GM19035 (cell line): ENCODE data around the gene ZFYVE28.
"Not testable (repeated sequence)": the region's sequence is repeated elsewhere in the genome, so short reads cannot be mapped to it uniquely, and the experiment has no call there.

Experiments
- ATAC-seq: cut with Tn5 transposase; IDR thresholded peaks from one replicate; pipeline ENCODE4 v1.9.1; 2021; ENCODE audit not compliant: unreplicated experiment

The ZFYVE28 gene

DNA sequence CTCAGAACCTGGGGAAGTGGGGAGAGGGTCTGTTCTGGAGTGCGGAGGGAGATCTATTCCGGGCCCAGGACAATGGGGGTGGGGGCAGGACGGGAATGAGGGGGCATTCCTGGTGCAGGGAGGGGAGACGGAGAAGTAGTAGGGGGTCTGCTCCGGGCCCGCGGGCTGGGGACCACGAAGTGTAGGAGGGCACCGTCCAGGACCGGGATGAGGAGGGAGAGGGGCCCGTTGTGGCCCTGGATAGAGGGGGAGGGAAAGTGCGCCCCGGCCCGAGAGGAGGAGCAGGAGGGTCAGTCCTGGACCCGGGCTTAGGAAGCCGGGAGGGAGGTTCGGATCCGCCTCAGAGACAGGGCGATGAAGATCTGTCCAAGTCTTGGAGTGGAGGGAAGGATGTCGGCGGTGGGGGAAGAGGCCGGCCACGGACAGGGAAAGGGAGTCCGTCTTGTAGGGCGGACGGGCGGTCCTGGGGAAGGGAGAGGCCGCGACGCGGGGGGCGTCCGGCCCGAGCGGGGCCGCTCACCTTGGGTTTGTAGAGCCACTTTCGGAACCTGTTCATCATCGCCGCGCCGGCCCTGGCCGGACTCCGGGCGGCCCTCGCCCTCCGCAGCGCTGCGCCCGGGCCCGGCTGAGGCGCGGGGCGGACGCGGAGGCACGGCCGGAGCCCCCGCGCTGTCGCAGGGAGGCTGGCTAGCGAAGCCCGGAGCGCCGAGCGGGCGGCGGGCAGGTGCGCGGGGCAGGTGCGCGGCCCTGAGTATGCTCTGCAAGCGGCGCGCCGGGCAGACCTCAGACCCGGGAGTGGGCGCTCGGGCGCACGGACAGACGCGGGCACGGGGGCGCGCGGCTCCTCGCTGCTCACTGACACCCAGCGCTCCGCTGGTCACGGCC lies at the start of gene ZFYVE28:
TSS of gene ZFYVE28 (minus strand) at position 881 of the 885 bp plus-strand sequence. CDS start at position 559, 322 bp downstream.
- ATAC-seq = peak; percentile 27

DNA sequence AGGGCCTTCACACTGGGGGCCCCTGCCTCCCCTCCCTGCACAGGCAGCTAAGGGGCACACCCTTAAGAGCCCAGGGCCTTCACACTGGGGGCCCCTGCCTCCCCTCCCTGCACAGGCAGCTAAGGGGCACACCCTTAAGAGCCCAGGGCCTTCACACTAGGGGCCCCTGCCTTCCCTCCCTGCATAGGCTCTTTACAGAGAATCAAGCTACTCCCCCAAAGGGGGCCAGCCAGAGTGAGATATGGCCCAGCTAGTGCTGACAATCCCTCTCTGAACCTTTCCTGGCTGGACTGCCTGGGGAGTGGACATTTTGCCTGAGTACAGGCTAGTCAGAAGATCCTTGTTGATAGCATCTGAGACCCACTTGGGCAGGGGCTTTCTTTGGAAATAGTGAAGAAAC lies 47.1 kb upstream of the ZFYVE28 start:
- not testable (repeated sequence) for ATAC-seq

DNA sequence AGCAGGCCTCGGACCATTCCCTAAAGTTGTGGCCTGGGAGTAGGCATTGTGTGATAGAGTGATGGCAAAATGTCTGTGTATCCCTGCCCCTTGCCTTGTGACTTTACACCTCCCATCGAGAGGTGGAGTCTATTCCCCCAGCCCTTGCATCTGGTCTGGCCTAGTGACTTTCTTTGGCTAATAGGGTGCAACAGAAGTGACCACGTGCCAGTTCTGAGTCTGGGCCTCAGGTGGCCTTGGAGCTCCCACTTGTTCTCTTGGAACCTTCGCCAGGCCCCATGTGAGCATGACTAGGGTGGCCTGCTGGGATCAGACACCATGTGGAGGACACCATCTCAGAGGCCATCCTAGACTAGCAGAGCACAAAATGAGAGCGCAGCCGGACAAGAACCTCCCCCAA lies 46.6 kb upstream of the ZFYVE28 start:
- ATAC-seq = no peak

DNA sequence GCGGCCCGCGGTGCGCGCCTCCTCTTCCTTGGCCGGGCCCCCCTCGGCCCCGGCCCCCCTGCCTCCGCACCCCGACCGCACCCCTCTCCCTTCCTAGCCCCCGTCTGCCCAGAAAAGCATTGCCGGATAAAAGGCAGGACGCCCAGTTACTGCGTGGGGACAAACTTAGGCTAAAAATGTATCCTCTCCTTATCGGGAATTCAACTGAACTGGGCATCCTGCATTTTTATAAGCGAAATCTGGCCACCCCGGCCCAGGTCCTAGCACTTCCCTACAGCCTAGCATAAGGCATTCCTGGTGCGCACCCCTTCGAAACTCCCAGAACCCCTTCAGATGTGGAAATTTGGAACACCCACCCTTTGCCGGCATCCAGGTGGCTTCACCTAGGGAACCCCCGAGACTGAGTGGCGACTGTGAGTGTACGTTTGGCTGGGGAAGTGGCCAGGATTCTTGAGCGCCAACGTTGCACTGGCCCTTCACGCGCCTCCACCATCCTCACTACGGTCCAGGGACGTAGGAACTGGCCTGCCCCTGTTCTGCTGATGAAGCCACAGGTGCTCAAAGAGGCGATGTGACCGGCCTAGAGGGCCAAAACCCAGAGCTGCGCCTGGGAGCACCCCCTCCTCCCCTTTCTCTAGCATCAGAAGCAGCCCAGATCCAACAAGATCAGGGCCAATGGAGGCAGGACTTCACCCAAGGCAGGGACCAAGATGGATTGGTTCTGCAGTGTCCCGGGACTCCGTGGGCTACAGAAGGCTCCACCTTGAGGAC lies 44.7 kb upstream of the ZFYVE28 start:
- ATAC-seq = no peak

DNA sequence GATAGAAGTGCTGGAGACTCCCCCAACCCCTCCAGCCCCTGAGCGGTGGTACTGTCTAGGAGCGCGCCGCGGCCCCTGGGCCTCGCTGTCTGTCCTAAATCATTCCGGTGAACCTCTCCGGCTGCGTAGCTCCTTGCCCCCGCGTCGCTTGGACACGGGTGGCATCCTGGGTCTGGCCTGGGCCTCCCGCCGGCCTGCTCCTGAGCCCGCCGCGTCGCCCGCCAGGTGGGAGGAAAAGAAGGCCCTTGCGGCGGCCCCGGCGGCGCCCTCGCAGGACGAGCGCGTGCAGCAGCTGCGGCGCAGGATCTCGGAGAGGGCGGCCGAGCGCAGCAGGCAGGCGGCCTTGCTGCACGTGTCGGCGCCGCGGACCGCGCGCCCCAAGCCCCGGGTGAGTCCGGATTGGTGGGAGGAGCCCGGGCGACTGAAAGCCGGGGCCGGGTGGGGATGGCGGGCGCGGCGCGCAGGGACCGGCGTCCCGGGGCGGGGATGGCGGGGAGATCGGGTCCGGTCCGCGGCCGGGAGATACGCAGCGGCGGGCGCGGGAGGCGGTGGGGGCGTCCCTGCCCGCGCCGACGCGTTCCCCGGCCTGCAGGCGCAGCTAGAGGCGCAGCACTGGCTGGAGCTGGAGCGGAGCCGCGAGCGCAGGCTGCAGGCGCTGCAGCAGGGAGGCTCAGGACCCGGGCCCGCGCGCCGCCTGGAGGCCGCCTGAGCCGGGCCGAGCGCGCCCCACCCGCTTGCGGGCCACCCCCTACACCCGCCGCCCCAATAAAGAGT lies 44.0 kb upstream of the ZFYVE28 start:
- peak; percentile 79 for ATAC-seq

DNA sequence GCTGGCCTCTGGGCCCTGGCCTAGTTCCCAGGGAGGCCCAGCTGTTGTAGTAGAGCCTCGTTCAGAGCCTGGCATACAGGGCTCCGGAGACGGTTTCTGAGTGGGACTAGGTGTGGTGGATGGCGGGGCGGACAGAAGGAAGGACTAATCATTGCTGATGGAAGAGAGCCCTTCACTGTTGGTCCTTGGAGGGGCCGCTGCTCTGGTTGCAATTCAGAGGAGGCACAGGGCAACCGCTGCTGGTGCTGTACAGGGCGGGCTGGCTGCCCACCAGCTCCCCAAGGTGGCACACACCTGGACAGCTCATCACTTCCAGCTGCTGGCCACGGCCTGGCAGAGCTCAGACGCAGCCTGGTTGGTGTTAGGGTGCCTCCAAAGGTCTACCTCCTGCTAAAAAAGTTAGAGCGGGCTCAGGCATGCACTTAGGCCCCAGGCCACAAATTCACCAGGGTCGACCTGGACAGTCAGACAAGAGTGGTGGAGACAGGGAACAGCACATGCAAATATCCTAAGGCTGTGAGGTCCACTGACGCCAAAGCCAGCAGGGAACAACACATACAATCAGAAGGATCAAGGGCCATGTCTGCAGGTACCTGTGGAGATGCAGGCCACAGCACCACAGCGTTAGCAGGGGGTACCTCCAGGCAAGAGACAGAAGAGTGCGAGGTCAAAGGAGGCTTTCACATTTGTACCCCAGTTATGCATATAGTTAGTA lies 43.0 kb upstream of the ZFYVE28 start:
- no peak for ATAC-seq

DNA sequence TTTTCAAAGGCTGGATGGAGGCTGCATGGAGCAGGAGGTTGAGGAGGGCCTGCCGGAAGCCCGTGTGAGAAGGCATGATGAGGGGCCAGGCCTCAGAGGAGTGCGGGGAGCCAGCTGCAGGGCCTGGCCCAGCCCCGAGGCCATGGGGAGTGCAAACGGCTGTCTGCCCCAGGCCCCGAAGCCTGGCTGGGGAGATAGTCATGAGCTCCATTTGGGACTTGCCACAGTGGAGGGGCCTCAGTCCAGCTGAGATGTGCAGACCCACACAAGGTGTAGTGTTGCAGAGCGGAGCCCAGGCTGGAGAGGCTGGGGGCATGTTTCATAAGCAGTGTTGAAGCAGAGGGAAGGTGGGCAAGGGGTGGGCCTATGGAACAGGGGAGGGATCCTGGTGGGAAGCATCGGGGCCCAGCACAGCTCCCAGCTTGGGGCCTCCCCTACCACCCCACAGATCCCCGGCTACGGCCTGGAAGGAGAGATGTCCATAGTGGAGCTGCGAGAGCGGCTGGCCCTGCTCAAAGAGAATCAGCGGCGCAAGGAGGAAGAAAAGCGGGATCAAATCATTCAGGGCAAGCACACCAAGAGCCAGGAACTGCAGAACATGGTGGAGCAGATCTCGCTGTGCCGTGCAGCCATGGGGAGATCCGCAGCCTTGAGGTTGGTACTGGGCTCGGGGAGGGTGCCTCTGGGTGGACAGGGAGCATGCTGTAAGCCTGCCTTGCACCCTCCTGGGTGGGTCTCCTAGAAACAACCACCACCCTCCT lies 41.3 kb upstream of the ZFYVE28 start:
- ATAC-seq = no peak

DNA sequence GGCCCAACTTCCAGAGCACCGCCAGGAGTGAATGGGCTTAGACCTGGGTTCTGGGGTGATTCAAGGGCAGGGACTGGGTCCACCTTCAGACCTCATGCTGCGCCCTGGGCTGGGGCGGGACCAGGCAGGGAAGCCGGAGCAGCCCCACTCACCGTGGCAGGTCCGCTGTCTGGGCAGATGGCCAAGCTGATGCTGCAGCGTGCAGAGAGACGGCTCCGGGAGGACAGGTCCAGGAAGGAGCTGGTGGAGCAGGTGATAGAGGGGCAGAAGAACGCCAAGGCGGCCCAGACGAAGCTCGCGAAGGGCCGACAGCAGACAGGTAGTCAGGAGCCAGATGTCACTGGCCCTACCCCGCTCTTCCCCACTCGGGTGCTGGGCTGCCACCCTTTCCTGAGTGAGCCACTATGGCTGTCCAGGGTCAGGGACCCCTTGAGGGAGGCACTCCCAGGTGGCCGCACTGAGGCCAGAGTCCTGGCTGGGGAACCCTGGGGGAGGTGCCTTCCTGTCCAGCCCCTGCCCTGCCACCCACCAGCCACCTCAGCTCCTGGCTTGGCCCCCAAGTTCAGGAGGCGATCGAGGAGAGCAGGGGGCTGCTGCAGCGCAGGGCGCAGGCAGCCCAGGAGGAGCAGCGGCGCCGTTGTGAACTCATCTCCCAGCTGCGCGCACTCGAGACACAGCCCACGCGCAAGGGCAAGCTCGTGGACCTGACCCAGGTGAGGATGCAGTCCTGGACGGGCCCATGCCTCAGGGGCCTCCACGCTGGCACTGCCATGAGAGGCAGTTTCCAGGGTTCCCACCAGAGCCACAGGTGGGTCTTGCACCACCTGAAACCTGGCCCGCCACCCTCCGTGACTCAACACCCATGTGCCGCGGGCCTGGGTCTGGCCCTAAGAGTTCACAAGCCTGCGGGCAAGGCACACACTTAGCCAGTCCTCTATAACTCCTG lies 40.4 kb upstream of the ZFYVE28 start:
- no peak for ATAC-seq

DNA sequence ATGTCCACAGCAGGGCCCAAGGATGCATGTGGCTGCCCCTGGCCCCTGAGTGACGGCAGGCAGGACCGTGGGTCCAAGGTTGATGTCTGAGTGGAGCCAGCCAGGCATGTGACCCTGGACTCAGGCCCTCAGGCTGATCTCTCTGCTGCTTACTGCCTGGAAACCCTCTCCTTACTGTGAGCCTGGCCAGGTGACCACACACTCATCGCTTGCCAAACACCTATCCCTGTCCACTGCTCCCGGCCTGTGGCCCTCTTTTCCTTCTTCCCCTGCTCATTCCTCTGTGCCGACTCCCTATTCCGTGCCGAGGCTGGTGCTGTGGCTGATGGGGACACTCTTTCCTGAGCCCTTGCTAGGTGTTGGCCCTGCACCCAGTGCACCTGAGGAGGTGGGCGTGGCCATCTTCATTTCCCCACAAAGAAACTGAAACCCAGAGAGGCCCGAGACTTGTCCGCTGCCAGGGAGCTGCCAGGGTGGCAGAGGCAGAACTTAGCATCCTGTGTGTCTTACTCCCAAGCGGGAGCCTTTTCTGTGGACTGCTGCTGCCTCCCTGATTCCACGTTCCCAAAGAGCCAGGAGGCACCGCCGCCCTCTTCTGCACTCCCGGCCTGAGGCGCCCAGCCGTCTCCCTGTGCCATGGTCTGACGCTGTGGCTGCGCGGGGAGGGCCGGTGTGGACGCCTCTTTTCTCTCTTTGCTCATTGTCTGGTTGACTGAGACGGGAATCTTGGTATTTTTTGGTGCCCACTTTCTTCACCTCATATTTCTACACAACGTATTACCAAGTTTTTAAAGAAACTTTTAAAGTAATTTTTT lies 39.2 kb upstream of the ZFYVE28 start:
- no peak for ATAC-seq

DNA sequence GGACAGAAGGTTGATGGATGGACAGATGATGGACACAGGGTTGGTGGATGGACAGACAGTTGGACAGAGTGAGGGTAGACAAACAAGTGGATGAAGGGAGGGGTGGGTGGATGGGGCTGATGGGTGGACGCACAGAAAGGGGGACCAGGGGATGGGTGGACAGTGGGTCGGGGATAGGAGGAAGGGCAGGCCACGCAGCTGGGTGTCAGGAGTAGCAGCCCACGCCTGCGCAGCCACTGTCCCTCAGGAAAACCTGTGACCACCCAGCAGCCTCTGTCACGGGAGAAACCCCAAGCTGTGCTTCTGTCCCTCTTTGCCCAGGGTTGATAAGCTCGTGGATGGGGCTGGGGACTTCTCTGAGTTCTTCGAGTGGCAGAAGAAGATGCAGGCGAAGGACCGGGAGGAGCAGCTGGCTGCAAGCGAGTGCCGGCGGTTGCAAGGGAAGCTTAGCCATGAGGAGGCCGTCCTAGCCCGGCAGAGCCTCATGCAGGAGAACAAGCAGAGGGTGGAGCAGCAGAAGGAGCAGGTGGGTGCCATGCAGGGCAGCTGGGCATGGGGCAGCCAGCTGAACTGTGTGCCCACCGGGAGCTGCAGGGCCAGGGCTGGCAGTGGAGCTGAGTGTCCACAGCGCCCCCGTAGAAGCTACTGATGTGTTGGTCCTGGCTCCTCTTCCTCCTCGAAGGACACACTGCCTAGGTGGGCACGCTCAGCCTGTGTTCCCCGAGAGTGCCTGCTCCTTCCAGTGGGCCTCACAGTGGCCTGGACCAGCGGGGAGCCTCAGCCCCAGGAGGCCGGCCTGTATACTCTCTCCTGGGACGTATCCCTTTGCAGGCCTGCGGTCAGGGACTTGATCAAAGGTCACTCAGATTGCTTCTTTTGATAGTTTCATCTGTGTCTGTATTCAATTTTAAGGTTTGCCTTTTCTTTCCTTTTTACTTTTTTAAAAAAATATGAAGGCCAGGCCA lies 33.7 kb upstream of the ZFYVE28 start:
- ATAC-seq = no peak

DNA sequence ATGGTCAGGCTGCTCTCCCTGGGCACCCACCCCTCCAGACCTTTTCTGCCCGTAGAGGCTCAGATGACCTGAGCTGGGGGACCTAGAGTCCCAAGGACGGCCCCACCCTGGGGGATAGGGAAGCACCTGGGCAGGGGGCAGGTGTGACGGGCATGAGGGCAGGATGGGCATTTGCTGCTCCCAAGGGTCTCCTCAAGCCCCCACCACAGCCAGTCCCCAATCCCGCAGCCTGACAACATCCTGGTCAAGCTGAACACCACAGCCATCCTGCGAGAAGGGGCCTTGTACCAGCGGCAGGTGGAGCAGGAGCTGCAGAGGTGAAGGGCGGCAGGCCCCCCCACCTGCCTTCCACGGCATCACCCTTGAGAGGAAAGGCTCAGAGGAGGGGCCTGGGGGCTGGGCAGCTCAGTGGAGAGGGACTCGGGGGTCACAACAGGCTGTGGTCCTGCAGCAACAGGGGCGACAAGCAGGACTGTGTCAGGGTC lies 32.6 kb upstream of the ZFYVE28 start:
- no peak for ATAC-seq

DNA sequence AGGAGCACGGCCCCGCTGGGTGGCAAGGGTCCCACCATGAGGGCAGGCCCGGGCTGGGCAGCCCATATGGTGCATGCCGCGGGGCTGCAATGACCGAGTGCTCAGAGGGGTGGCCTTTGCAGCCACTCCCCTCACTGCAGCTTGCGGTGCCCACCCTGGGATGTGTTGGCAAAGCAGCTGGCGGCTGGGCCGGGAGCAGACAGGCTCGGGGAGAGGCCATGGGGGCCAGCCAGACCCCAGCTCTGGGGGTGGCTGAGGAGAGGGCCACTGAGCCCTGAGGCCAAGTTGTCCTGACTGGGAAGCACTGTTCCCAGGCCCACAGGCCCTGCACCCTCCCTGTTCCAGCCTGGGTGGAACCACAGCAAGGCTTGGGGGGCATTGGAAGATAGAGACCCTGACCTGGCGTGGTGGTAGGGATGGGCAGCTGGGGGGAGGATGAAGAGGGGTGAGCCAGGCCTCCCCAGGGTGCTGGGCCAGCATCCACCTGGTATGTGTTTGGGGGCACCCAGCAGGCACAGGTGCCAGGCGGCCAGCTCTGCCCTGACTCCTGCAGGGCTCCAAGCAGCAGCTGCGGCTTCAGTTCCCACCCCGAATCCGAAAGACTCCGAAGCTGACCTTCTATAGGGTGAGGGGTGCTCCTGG lies 32.1 kb upstream of the ZFYVE28 start:
- no peak for ATAC-seq

DNA sequence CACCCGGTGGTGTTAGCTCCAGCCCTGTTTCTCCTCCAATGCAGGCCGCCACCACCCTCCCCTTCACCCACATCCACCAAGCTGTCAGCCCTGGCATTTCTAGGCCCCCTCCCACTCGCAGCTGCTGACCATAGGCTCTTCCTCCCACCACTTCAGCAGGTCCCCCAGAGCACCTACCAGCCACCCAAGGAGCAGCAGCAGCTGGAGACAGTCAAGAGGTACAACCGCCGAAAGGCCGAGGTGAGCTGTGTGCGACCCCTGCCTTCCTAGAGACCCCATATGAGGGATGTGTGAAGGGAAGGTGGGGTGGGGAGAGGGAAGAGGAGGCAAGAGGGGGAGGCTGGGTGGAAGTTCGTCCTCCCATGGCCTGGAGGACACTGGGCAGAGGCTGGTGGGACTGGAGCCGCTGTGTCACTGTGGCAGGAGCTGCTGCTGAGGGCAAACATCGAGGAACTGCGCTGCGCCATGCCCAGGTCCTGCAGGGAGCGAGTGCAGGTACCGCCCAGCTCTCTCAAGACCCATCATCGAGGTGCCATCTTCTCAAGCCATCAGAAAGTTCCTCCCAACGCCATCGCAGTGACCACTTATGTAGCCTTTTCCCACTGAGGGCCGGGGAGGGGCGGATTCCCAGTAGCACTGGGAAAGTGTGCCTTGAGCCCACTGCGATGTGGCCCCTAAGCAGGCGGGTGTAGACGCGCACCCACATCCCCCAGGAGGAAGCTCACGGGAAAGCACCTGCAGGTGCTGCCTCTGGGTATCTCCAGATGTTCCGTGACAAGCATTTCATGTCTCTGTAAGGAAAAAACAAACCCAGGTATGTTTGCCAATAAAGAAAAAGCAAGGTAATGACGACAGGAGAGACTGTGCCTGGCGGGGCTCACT lies 31.3 kb upstream of the ZFYVE28 start:
- no peak for ATAC-seq

DNA sequence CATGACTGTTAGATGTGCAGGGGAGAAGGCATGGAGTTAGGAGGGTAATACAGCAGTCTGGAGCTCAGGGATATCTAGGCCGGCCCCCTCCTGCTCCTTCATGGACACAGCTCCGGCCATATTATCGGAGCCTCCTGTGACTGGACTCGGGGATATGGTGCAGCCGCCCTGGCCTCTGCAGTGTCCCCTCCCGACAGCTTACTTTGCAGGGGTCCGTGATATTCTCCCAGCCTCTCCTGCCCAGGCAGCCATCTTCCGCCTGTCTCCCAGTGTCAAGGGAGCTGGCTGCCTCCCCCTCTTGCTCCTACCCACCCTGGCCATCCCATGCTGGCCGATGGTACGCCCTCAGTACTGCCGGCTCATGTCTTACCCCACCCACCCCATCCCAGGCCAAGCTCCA lies 30.6 kb upstream of the ZFYVE28 start:
- ATAC-seq = no peak

DNA sequence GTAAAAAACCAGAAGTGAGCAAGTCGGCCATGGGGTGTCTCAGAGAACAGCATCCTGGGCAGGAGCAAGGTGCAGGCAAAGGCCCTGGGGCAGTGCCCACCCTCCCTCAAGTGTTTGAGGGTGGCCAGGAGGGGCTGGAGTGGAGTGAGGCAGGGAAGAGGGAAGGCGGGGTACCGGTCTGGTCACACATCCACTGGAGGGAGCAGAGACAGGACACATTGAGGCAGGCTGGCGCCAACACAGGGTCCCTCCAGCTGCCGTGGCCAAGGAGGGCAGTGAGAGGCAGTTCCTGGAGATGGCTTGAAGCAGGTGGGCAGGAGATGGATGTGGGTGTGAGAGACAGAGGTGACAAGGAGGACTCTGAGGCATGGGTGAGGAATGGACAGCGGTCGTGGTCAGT lies 30.1 kb upstream of the ZFYVE28 start:
- ATAC-seq = no peak
